Endodermal cell (in vitro differentiated cells): ENCODE data around the gene FAAP100. TPM values are rescaled to one million over a fixed set of nuclear protein-coding genes. Genes with fewer than 3 reads are reported as not detected.
A peak's percentile ranks its signal among the peaks of the same experiment; 100 is the strongest.

Source experiments
- DNase-seq: peaks from one replicate; pipeline ENCODE4 v3.0.0-alpha.2; 2017
- H3K27ac ChIP-seq: 2 replicates; pipeline ENCODE4 v1.5.1; 2013; ENCODE audit warnings: mild to moderate bottlenecking, low read depth, low read length, moderate library complexity
- H3K27me3 ChIP-seq: 2 replicates; pipeline ENCODE4 v1.6.1; 2013; ENCODE audit warnings: mild to moderate bottlenecking, low read length, moderate library complexity; ENCODE audit not compliant: insufficient read depth, control insufficient read depth, poor library complexity, severe bottlenecking
- H3K36me3 ChIP-seq: 2 replicates; pipeline ENCODE4 v1.7.0; 2013; ENCODE audit warnings: mild to moderate bottlenecking, low read length, moderate library complexity; ENCODE audit not compliant: control insufficient read depth, insufficient read depth
- H3K4me1 ChIP-seq: one replicate; pipeline ENCODE4 v1.7.0; 2013; ENCODE audit warnings: low read length; ENCODE audit not compliant: control insufficient read depth, insufficient read depth
- H3K4me3 ChIP-seq: 2 replicates; pipeline ENCODE4 v1.5.1; 2013; ENCODE audit warnings: mild to moderate bottlenecking, low read length, moderate library complexity
- H3K9ac ChIP-seq: 2 replicates; pipeline ENCODE4 v1.6.1; 2013; ENCODE audit warnings: mild to moderate bottlenecking, low read length, moderate library complexity; ENCODE audit not compliant: poor library complexity, severe bottlenecking; ENCODE audit errors: extremely low read depth
- H3K9me3 ChIP-seq: 2 replicates; pipeline ENCODE4 v1.6.1; 2013; ENCODE audit warnings: mild to moderate bottlenecking, low read length, moderate library complexity; ENCODE audit not compliant: control insufficient read depth
- H3K27ac Mint-ChIP-seq: 2 replicates; pipeline ENCODE4 v1.8.0; 2020; ENCODE audit warnings: mixed read lengths
- H3K27me3 Mint-ChIP-seq: 2 replicates; pipeline ENCODE4 v1.8.0; 2021; ENCODE audit warnings: mild to moderate bottlenecking, mixed read lengths; ENCODE audit not compliant: insufficient read depth
- H3K36me3 Mint-ChIP-seq: 2 replicates; pipeline ENCODE4 v1.8.0; 2020; ENCODE audit warnings: low read depth, mixed read lengths
- H3K4me1 Mint-ChIP-seq: 2 replicates; pipeline ENCODE4 v1.8.0; 2020; ENCODE audit warnings: mixed read lengths
- H3K4me3 Mint-ChIP-seq: 2 replicates; pipeline ENCODE4 v1.8.0; 2020; ENCODE audit warnings: mild to moderate bottlenecking, moderate library complexity, mixed read lengths
- H3K9me3 Mint-ChIP-seq: 2 replicates; pipeline ENCODE4 v1.8.0; 2020; ENCODE audit warnings: mild to moderate bottlenecking, mixed read lengths
- WGBS, 2 experiments: methylation state at CpG; one replicate each; pipeline versions ENCODE4 v1.1.5 to v1.1.7; 2013; ENCODE audit warnings: missing lambda C conversion rate in 2 of 2, mixed read lengths in 1 of 2; ENCODE audit not compliant: insufficient coverage in 1 of 2, insufficient read length in 1 of 2; 5-methylcytosine and 5-hydroxymethylcytosine counted together
- total RNA-seq, 2 donors: library from RNA; stranded (reverse); fragmentation: NEBNext Ultra II Directional in 1 of 2; extraction: Animal tissue kit (Norgen Biotek cat#: 25700) in 1 of 2; gene quantifications; 2 replicates in 1 of 2; 3 replicates in 1 of 2; pipeline ENCODE4 v1.2.1, GENCODE V29; 2021
- TF ChIP-seq, protein P1 (sequence below): fragments of 200-600 bp; sonication (generic); conservative IDR thresholded peaks from 2 replicates; pipeline ENCODE4 v1.5.0; 2021; ENCODE audit warnings: antibody characterized with exemption, mild to moderate bottlenecking

The FAAP100 gene
- total RNA-seq, 2 donors from 2014 or later: 34.5 to 39.5 TPM

DNA sequence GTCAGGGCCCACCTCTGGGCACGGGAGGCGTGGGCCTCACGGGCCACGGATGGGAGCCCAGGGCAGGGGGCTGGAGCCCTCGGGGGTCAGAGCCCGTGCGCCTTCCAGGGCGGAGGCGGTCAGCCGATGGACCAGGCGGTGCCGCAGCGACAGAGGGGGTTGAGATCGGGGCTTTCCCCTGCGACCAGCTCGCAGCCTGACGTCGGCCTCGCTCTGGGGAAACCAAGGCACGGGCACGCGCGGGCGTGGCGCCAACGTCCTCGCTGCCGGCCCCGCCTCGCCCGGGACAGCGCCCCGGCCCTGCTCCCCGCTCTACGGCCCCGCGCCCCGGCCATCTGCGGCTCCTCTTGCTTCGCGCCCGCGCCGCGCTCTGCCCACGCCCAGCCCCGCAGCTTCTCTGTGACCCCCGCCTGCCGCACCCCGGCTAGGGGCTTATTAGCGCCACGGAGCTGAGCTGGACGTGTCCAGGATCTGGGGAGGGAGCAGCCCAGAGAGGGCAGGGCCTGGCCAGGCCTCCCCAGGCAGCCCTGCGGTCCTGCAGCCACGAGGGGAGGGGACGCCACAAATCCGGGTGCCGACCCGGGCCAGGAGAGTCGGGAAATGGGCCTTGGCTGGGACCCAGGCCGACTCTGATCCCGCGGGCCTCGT is 53.1 kb downstream of the FAAP100 start:
- Histone ChIP-seq H3K27me3 (no peaks in the 10 kb centered on the region), H3K9ac (no peak overlapping the region), H3K36me3 (no peaks in the 10 kb centered on the region), H3K27ac (no peak overlapping the region), H3K4me3 (no peak overlapping the region), H3K4me1 (no peaks in the 10 kb centered on the region), H3K9me3 (no peaks in the 10 kb centered on the region)
- Mint-ChIP-seq H3K4me3 (no peak overlapping the region), H3K36me3 (no peaks in the 10 kb centered on the region), H3K27me3 (peaks cover 19% of the 10 kb centered on the region), H3K4me1 (peaks cover 7% of the 10 kb centered on the region), H3K27ac (no peak overlapping the region), H3K9me3 (no peaks in the 10 kb centered on the region)
- DNase-seq: no peak
- 94 to 98% methylated on average over 43 to 64 of the region's 64 CpGs for WGBS, 2 experiments
- TF ChIP-seq, protein P1, sequence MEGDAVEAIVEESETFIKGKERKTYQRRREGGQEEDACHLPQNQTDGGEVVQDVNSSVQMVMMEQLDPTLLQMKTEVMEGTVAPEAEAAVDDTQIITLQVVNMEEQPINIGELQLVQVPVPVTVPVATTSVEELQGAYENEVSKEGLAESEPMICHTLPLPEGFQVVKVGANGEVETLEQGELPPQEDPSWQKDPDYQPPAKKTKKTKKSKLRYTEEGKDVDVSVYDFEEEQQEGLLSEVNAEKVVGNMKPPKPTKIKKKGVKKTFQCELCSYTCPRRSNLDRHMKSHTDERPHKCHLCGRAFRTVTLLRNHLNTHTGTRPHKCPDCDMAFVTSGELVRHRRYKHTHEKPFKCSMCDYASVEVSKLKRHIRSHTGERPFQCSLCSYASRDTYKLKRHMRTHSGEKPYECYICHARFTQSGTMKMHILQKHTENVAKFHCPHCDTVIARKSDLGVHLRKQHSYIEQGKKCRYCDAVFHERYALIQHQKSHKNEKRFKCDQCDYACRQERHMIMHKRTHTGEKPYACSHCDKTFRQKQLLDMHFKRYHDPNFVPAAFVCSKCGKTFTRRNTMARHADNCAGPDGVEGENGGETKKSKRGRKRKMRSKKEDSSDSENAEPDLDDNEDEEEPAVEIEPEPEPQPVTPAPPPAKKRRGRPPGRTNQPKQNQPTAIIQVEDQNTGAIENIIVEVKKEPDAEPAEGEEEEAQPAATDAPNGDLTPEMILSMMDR: no peak

DNA sequence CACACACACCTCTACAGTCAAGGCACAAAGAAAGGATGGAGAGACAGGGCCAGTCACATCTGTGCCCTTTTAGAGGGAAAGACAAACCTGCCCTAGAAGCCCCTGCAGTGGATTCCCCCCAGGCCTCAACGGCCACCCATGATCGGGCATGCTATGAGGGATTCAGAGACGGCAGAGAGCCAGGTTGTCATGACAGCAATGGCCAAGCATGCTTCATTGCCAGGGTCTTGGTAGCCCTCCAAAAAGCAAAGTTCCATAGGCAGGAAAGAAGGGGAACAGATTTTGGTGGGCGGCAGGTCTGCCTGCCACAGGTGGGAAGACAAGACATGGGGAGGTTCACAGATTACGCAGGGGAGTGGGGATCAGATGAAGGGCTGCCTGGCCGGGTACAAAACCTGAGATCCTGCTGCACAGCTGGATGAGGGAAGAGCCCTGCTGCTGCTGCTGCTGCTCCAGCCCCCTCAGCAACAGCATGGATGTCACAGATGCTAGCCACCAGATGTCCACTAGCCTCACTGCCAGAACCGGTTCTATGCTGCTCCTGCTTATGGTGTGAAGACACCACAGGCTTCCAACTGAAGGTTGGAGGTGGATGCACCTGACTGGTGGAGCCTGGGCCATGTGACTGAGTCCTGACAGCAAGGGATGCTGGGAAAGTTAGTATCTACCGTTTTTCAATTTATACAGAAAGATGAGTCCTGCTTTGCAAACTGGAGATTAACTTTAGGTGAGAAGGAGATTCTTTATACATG is 57.4 kb downstream of the FAAP100 start:
- 78 to 91% methylated on average over 5 to 8 of the region's 8 CpGs for WGBS, 2 experiments
- no peaks in the 10 kb centered on the region for H3K4me1 ChIP-seq
- DNase-seq: peak; percentile 69
- H3K27ac ChIP-seq: no peak overlapping the region
- H3K9me3 ChIP-seq: no peaks in the 10 kb centered on the region
- H3K4me3 ChIP-seq: no peak overlapping the region
- H3K36me3 ChIP-seq: no peaks in the 10 kb centered on the region
- Mint-ChIP-seq H3K36me3 (no peaks in the 10 kb centered on the region), H3K4me3 (no peak overlapping the region), H3K27me3 (peaks cover 27% of the 10 kb centered on the region), H3K27ac (no peak overlapping the region), H3K4me1 (peaks cover 7% of the 10 kb centered on the region), H3K9me3 (no peaks in the 10 kb centered on the region)
- H3K27me3 ChIP-seq: no peaks in the 10 kb centered on the region
- TF ChIP-seq, protein P1: no peak
- H3K9ac ChIP-seq: no peak overlapping the region

DNA sequence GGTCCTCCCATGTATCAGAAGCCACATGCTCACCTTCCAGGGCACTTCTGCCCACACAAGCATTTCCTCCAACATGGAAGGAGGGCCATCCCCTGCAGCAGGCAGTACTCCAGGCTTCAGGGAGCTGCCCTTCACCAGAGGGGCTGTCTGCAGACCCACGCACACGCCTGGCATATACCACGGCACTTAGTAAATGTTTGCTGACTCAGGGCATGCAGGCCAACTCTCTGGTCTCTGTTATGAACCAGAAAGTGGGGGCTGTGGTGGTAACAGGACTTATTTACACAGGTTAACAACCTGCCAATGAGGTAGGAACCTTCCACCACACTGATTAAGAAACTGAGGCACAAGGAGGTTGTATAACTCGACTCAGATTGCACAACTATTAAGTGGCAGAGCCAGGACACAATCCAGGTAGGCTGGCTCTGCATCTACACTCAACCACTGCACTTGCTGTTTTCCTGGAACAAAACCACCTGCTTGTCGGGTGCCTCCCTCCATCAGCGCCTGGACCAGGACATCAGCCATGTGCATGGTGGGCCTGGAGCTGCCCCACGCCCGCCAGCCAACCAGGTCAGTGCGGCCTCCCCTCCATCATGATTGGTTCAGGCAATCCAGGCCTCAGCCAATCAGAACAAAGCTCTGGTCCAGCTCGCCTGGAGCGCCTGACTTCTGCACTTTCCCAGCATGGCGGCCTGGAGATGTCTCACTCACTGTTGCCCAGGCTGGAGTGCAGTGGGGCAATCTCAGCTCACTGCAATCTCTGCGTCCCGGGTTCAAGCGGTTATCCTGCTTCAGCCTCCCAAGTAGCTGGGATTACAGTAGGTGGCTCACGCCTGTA is 58.7 kb downstream of the FAAP100 start:
- Histone ChIP-seq H3K9ac (no peak overlapping the region), H3K27ac (no peak overlapping the region), H3K4me3 (no peak overlapping the region), H3K36me3 (no peaks in the 10 kb centered on the region), H3K4me1 (no peaks in the 10 kb centered on the region), H3K9me3 (no peaks in the 10 kb centered on the region), H3K27me3 (no peaks in the 10 kb centered on the region)
- 94 to 97% methylated on average over 14 to 16 of the region's 16 CpGs for WGBS, 2 experiments
- Mint-ChIP-seq H3K27ac (no peak overlapping the region), H3K9me3 (no peaks in the 10 kb centered on the region), H3K27me3 (peaks cover 30% of the 10 kb centered on the region), H3K36me3 (no peaks in the 10 kb centered on the region), H3K4me1 (peaks cover 11% of the 10 kb centered on the region), H3K4me3 (no peak overlapping the region)
- TF ChIP-seq, protein P1: no peak
- peak; percentile 77 for DNase-seq
